SK-N-SH (cell line): ENCODE results near the gene MYO1B.

Experiments
- JUND ChIP-seq: IDR thresholded peaks from 2 replicates; pipeline ENCODE4 v1.4.0; 2012
- POLR2AphosphoS5 ChIP-seq: IDR thresholded peaks from 2 replicates; pipeline ENCODE4 v1.6.1; 2012; ENCODE audit warnings: low read depth, low read length

- no peak for TF ChIP-seq JUND
- TF ChIP-seq POLR2AphosphoS5 = no peak
Observed at GRCh38 chr2:191411472-191411871, 166.3 kb downstream of the MYO1B start.
